Tibial nerve (tissue), 4 donors: ENCODE results near the gene CCDC50.

ENCODE experiments used
- CTCF ChIP-seq, 5 experiments: fragments of 200-600 bp in 3 of 5; fragments of 450-650 bp in 2 of 5; sonication (generic) in 3 of 5; IDR thresholded peaks; one replicate each; pipeline ENCODE4 v1.5.1; 2016 to 2019; ENCODE audit warnings: antibody characterized with exemption in 5 of 5, mild to moderate bottlenecking in 3 of 5, moderate library complexity in 2 of 5
- EP300 ChIP-seq, 2 donors: sonication (generic); formaldehyde crosslinking; IDR thresholded peaks; one replicate each; pipeline ENCODE4 v1.6.1; 2017; ENCODE audit warnings: antibody characterized with exemption in 2 of 2, mild to moderate bottlenecking in 1 of 2
- POLR2A ChIP-seq, 2 donors: fragments of 450-650 bp; IDR thresholded peaks; one replicate each; pipeline ENCODE4 v1.6.1; 2017; ENCODE audit warnings: antibody characterized with exemption in 2 of 2, mild to moderate bottlenecking in 2 of 2, moderate library complexity in 2 of 2

DNA sequence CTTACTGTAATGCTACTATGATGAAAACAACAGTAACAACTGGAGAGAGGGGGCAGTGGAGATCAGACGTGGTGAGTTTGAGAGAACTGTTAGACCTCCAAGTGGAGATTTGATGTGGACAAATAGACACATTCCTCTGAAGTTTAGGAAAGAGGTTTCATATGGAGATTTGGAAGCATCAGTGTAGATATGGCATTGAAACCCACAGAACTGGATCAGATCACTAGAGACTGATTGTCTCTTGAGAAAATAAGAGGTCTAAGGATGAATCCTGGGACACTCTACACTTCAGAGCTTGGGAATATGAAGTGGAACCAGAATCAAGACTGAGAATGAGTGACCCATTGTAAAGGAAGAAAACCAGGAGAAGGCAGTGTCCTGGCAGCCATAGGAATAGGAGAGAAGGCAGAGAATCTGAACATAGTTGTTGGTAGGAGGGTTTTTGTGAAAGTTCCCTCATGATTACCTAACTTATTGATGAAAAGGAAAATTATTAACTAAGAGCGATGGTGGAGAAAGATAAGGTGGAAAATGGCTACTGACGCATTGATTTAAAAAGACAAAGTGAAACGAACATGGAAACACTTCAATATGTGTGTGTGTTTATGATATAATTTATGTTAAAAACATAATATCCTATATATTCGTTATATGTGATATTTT, 102.1 kb downstream of the CCDC50 start:
- TF ChIP-seq POLR2A (IDR thresholded peaks at IDR 0.05) (no peak), CTCF (IDR thresholded peaks at IDR 0.05) (no peak), EP300 (IDR thresholded peaks at IDR 0.05) (no peak)
